Epithelial cell of prostate (primary cell): ENCODE data around the gene DSE.

Experiments used
- DNase-seq: peaks from one replicate; pipeline ENCODE4 v3.0.0-alpha.2; 2011; ENCODE audit warnings: low read depth, low spot score
- H3K27ac ChIP-seq: fragments of 450-650 bp; 2 replicates; pipeline ENCODE4 v1.5.1; 2017; ENCODE audit warnings: mild to moderate bottlenecking

The DSE gene

DNA sequence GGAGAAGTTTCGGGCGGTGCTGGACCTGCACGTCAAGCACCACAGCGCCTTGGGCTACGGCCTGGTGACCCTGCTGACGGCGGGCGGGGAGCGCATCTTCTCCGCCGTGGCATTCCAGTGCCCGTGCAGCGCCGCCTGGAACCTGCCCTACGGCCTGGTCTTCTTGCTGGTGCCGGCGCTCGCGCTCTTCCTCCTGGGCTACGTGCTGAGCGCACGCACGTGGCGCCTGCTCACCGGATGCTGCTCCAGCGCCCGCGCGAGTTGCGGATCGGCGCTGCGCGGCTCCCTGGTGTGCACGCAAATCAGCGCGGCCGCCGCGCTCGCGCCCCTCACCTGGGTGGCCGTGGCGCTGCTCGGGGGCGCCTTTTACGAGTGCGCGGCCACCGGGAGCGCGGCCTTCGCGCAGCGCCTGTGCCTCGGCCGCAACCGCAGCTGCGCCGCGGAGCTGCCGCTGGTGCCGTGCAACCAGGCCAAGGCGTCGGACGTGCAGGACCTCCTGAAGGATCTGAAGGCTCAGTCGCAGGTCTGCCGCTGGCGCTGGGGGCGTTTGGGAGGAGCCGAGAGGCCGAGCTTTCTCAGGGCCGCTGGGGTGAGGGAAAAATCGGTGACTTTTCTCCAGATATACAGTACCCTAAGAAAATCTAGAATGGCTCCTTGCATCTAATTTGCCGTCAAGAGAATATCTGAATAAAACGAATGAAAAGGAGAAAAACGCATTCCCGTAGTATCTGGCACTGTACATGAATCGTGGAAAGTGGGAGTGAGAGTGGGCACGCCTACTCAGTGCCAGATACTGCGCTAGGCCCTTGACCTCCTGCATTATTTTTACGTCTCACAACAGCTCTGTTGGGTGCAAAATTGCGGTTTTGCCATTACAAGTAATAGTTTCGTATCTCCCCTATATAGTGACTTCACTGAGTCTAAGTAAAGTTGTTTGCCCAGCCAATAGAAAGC is 91.5 kb downstream of the DSE start:
- no peak for DNase-seq
- no peak overlapping the region for H3K27ac ChIP-seq

DNA sequence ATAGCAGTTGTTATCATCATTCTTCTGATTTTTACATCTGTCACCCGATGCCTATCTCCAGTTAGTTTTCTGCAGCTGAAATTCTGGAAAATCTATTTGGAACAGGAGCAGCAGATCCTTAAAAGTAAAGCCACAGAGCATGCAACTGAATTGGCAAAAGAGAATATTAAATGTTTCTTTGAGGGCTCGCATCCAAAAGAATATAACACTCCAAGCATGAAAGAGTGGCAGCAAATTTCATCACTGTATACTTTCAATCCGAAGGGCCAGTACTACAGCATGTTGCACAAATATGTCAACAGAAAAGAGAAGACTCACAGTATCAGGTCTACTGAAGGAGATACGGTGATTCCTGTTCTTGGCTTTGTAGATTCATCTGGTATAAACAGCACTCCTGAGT is 92.6 kb downstream of the DSE start:
- H3K27ac ChIP-seq = no peak overlapping the region
- DNase-seq = no peak

- H3K27ac ChIP-seq = no peak overlapping the region
- DNase-seq = no peak
Observed at GRCh38 chr6:116465246-116465645, 94.5 kb downstream of the DSE start.

DNA sequence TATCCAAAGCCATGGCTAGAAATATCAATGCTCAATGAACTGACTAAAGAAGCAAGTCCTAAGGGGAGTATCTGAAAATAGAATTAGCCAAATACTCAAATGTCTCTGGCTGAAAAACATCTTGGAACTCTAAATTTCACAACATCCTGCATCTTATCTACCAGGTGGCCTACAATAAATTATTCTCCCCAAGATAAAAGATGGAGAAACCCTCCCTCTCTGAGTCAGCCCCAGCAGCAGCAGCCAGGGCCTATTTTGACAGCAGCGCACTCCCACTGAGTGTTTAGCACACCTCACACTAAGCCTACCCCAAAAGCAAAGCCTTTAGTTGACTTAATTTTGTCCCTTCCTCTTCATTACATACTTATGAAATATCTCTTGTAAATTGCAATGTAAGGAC is 96.3 kb downstream of the DSE start:
- DNase-seq = no peak
- H3K27ac ChIP-seq = no peak overlapping the region

DNA sequence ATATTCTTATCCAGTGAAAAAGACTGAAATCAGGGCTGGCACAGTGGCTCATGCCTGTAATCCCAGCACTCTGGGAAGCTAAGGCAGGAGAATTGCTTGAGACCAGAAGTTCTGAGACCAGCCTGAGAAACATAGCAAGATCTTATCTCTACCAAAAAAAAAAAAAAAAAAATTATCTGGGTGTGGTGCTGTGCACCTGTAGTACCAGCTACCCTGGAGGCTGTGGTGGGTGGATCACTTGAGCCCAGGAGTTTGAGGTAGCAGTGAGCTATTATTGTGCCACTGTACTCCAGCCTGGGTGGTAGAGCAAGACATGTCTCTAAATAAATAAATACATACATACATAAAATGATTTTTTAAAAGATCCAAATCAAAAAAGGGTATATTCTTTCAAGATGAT is 96.8 kb downstream of the DSE start:
- no peak for DNase-seq
- no peak overlapping the region for H3K27ac ChIP-seq

GRCh38 chr6:116468293-116468692 is 97.5 kb downstream of the DSE start:
- no peak for DNase-seq
- H3K27ac ChIP-seq = no peak overlapping the region

DNA sequence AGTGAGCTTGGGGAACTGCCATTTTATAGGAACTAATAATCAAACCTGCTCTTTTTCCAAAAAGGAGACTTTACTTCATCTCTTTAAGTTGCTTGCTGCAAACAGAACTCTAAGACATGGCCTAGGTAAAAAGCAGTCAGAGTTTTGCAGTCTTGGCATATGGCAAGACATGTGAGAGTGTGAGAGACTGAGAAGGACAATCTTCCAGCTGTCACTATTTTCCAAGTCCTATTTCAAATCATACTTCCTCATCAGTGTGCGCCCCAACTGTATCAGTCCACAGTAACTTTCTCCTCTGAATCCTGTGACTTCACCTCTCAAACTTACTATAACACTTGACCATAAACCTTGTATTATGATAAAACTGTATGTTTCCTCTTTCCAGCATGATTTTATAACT is 100.8 kb downstream of the DSE start:
- no peak overlapping the region for H3K27ac ChIP-seq
- no peak for DNase-seq

- no peak for DNase-seq
- H3K27ac ChIP-seq = no peak overlapping the region
Observed at GRCh38 chr6:116472706-116473105, 102.0 kb downstream of the DSE start.

GRCh38 chr6:116475141-116475540 is 104.4 kb downstream of the DSE start:
- no peak overlapping the region for H3K27ac ChIP-seq
- no peak for DNase-seq

DNA sequence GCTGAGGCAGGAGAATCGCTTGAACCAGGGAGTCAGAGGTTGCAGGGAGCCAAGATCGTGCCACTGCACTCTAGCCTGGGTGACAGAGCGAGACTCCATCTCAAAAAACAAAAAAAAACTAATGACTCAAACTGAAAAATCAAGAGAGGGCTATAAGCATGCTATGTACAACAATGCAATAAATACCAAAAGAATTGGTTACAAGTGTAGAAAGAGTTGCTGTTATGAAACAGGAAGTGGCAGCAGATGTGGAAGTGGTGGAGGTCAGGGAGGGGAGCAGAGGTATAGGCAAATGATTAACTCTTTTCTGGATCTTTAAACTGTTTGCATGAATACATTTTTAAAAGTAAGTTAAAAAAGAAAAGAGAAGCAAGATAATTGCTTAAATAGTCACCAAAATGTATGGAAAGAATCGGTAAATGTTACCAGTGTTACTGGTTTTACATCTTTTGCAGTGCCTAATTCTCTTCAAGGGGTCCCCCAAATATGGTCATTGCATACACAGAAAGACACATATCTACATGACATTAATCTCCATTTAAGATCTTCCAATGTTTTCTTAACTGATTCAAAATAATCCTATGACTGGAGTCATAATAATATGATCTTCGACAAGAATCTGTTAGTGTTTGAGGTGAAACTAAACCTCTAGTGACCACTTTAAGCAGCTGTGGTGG is 105.4 kb downstream of the DSE start:
- no peak for DNase-seq
- H3K27ac ChIP-seq = no peak overlapping the region

GRCh38 chr6:116482780-116483179 is 112.0 kb downstream of the DSE start:
- no peak overlapping the region for H3K27ac ChIP-seq
- DNase-seq = no peak

DNA sequence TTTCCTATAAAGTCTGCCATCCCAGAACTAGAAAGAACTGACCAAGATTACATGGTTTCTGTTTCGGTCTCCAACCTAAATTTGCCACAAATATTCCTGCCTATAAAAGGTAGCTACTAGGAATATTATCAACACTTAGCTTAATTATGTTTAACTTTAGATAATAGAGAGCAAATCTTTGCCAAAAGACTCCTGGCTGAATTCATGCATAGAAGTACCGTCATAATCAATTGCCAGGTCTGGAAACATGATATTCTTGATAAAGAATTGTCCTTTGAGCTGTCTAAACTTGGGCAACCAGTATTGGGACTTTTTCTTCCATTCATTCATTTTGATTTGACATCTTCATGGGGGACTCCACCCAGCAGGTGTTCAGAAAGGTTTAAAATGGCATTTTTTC is 112.9 kb downstream of the DSE start:
- H3K27ac ChIP-seq = no peak overlapping the region
- no peak for DNase-seq

DNA sequence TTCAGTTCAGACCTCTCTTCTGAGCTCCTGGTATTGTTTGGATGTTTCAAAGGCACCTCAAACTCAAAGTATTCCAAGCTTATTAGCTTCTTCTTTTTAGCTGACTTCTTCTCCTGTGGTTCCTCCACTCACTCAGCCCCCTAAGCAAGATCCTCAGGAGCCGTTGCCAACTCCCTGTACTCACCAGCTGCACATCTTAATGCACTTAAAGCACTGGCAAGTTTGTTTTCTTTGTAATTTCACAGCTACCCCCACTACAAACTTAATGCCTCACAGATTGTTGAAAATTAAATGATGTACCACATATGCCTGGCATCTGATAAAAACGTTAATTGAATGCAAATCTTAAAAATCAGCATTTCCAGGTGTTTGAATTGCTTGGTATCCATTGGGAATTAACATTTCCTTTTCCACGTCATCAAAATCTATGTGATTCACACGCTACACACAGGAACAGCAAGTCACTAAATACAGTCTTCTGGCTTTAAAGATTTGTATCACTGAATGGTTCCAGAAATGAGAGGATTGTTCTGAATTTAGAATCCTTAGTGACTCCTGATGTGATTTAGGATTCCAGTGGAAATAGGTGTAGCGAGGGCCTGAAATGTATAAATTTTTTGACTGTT is 114.9 kb downstream of the DSE start:
- no peak for DNase-seq
- no peak overlapping the region for H3K27ac ChIP-seq

DNA sequence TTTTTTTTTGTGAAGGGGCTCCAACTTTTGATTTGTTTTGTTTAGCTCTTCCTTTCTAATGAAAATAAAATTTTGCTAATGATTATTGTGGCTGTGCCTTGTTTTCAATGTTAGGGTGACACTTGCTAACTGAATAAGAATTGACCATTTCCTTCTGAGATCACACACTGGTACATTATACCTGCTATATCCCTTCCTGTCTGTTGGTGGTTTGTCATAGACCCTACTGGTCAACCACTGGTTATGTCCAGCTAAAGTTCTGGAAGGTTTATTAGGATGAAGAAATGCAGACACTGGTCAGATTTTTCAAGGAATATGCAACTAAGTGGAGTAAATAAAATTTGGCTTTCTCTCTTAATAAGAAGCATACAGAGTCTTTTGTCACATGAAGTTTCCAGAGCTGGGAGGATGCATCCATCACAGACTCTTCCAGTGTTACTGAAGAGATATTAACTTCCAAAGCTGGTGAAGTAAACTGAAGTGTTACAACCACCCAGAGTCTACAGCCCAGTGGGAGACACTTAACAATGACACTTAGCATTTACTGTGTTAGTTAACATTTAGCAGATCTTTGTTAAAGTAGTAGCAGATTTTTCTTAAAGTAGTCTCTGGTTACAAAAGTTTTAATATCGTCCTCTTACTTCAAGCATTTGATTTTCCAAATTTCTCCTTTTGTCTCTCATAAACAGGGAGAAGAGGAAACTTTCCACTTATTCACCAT is 121.0 kb downstream of the DSE start:
- no peak for DNase-seq
- no peak overlapping the region for H3K27ac ChIP-seq

GRCh38 chr6:116492331-116493067 is 121.8 kb downstream of the DSE start:
- no peak overlapping the region for H3K27ac ChIP-seq
- no peak for DNase-seq
